NT2/D1 (cell line): ENCODE results near the gene LIN7A.

Experiments
- DNase-seq: peaks from one replicate; pipeline ENCODE4 v3.0.0-alpha.2; 2011; ENCODE audit warnings: low read depth, low spot score
- H3K27me3 ChIP-seq: 2 replicates; pipeline ENCODE4 v1.6.0; 2011; ENCODE audit warnings: mild to moderate bottlenecking; ENCODE audit not compliant: insufficient read length, insufficient read depth
- H3K36me3 ChIP-seq: 2 replicates; pipeline ENCODE4 v1.6.1; 2011; ENCODE audit warnings: mild to moderate bottlenecking, low read length, mixed read lengths; ENCODE audit not compliant: insufficient read depth, insufficient read length
- H3K4me1 ChIP-seq: 2 replicates; pipeline ENCODE4 v1.5.1; 2011; ENCODE audit not compliant: insufficient read depth, insufficient read length
- H3K4me3 ChIP-seq: 2 replicates; pipeline ENCODE4 v1.5.1; 2011; ENCODE audit warnings: low read depth; ENCODE audit not compliant: insufficient read length
- H3K9ac ChIP-seq: 2 replicates; pipeline ENCODE4 v1.6.0; 2011; ENCODE audit warnings: low read depth; ENCODE audit not compliant: insufficient read length
- H3K9me3 ChIP-seq: 2 replicates; pipeline ENCODE4 v1.5.1; 2011; ENCODE audit warnings: mild to moderate bottlenecking, low read length; ENCODE audit not compliant: insufficient read depth
- SUZ12 ChIP-seq: IDR thresholded peaks from 2 replicates; pipeline ENCODE4 v1.6.1; 2011; ENCODE audit not compliant: insufficient read length, insufficient read depth; ENCODE audit errors: extremely low read depth
- YY1 ChIP-seq: IDR thresholded peaks from 2 replicates; pipeline ENCODE4 v1.6.1; 2011; ENCODE audit not compliant: insufficient read length, insufficient read depth
- ZNF274 ChIP-seq: IDR thresholded peaks from 2 replicates; pipeline ENCODE4 v1.6.1; 2011; ENCODE audit warnings: mild to moderate bottlenecking, low read depth, low read length

The LIN7A gene

GRCh38 chr12:80924437-80924836, 13.3 kb downstream of the LIN7A start:
- H3K9me3 ChIP-seq: no peaks in the 10 kb centered on the region
- H3K4me1 ChIP-seq: no peaks in the 10 kb centered on the region
- H3K36me3 ChIP-seq: no peaks in the 10 kb centered on the region
- H3K27me3 ChIP-seq: no peaks in the 10 kb centered on the region
- no peak overlapping the region for H3K9ac ChIP-seq
- TF ChIP-seq SUZ12: no peak
- no peak overlapping the region for H3K4me3 ChIP-seq
- no peak for DNase-seq

- H3K36me3 ChIP-seq: no peaks in the 10 kb centered on the region
- H3K9ac ChIP-seq: no peak overlapping the region
- DNase-seq: no peak
- no peak overlapping the region for H3K4me3 ChIP-seq
- H3K4me1 ChIP-seq: no peaks in the 10 kb centered on the region
- TF ChIP-seq YY1: no peak
- no peak for TF ChIP-seq SUZ12
- H3K27me3 ChIP-seq: no peaks in the 10 kb centered on the region
- no peaks in the 10 kb centered on the region for H3K9me3 ChIP-seq
Observed at GRCh38 chr12:80920006-80920405, 17.7 kb downstream of the LIN7A start.

GRCh38 chr12:80917651-80918050, 20.1 kb downstream of the LIN7A start:
- Histone ChIP-seq H3K27me3 (no peaks in the 10 kb centered on the region), H3K9ac (no peak overlapping the region), H3K9me3 (no peaks in the 10 kb centered on the region), H3K4me3 (no peak overlapping the region), H3K36me3 (no peaks in the 10 kb centered on the region), H3K4me1 (no peaks in the 10 kb centered on the region)
- TF ChIP-seq SUZ12 (no peak), ZNF274 (no peak), YY1 (no peak)
- DNase-seq: no peak

- no peak overlapping the region for H3K4me3 ChIP-seq
- no peaks in the 10 kb centered on the region for H3K27me3 ChIP-seq
- TF ChIP-seq YY1 (no peak), SUZ12 (no peak), ZNF274 (no peak)
Observed at GRCh38 chr12:80912901-80913770, 24.6 kb downstream of the LIN7A start.

GRCh38 chr12:80909370-80909769, 28.4 kb downstream of the LIN7A start:
- no peak for DNase-seq
- H3K4me3 ChIP-seq: no peak overlapping the region
- H3K36me3 ChIP-seq: no peaks in the 10 kb centered on the region
- no peak for TF ChIP-seq ZNF274
- no peak for TF ChIP-seq YY1
- TF ChIP-seq SUZ12: no peak
- H3K9ac ChIP-seq: no peak overlapping the region
- no peaks in the 10 kb centered on the region for H3K27me3 ChIP-seq
- no peaks in the 10 kb centered on the region for H3K9me3 ChIP-seq
- no peaks in the 10 kb centered on the region for H3K4me1 ChIP-seq

More at GRCh38 chr12:80912901-80913770, 24.6 kb downstream of the LIN7A start:
- no peak overlapping the region for H3K9ac ChIP-seq
- H3K9me3 ChIP-seq: no peaks in the 10 kb centered on the region
- no peaks in the 10 kb centered on the region for H3K4me1 ChIP-seq
- no peak for DNase-seq
- H3K36me3 ChIP-seq: no peaks in the 10 kb centered on the region

GRCh38 chr12:80902711-80903110, 35.0 kb downstream of the LIN7A start:
- no peaks in the 10 kb centered on the region for H3K9me3 ChIP-seq
- H3K9ac ChIP-seq: no peak overlapping the region
- no peak for TF ChIP-seq ZNF274
- no peak for TF ChIP-seq YY1
- no peak for TF ChIP-seq SUZ12
- H3K4me1 ChIP-seq: no peaks in the 10 kb centered on the region
- no peaks in the 10 kb centered on the region for H3K36me3 ChIP-seq
- DNase-seq: no peak
- no peaks in the 10 kb centered on the region for H3K27me3 ChIP-seq
- no peak overlapping the region for H3K4me3 ChIP-seq

- no peak for TF ChIP-seq ZNF274
- no peak for TF ChIP-seq SUZ12
- no peak for TF ChIP-seq YY1
- Histone ChIP-seq H3K4me1 (no peaks in the 10 kb centered on the region), H3K9ac (no peak overlapping the region), H3K9me3 (no peaks in the 10 kb centered on the region), H3K36me3 (no peaks in the 10 kb centered on the region), H3K27me3 (no peaks in the 10 kb centered on the region), H3K4me3 (no peak overlapping the region)
- no peak for DNase-seq
Observed at GRCh38 chr12:80901661-80902060, 36.1 kb downstream of the LIN7A start.
